Caco-2 (cell line): Measurements from ENCODE around the gene OR11A1. TPM values are rescaled to one million over a fixed set of nuclear protein-coding genes. Genes with fewer than 3 reads are reported as not detected.

Experiments used
- BruUV-seq: library from RNA; stranded (reverse); fragments of 400-500 nt; replicated peaks from 2 replicates; lab custom pipeline; 2021; lab: Mats Ljungman, UMichigan
- CTCF ChIA-PET: fragments of 300-600 bp; sonication (Branson Sonifier 250); formaldehyde crosslinking; loops from one replicate; lab custom pipeline; 2022; ENCODE audit warnings: antibody characterized with exemption; lab: Charles Lee
- POLR2A ChIA-PET: fragments of 300-600 bp; sonication (Branson Sonifier 250); formaldehyde crosslinking; loops from one replicate; lab custom pipeline; 2022; ENCODE audit warnings: antibody characterized with exemption; lab: Charles Lee
- DNase-seq, 2 experiments: peaks; one replicate each; pipeline versions ENCODE4 v3.0.0 to v3.0.0-alpha.2; 2020 to 2022
- H3K27me3 ChIP-seq: replicated peaks from 2 replicates; pipeline ENCODE4 v1.6.0; 2011; ENCODE audit warnings: low read length; ENCODE audit not compliant: control insufficient read depth, insufficient read depth
- H3K36me3 ChIP-seq: 2 replicates; pipeline ENCODE4 v1.5.1; 2011; ENCODE audit warnings: low read length; ENCODE audit not compliant: control insufficient read depth, insufficient read depth
- H3K4me1 ChIP-seq: fragments of 250-450 bp; sonication (Bioruptor Pico); 2 replicates; pipeline ENCODE4 v1.5.1; 2020; ENCODE audit warnings: mild to moderate bottlenecking
- H3K4me3 ChIP-seq: 2 replicates; pipeline ENCODE4 v1.5.1; 2011; ENCODE audit warnings: low read depth, mild to moderate bottlenecking, control low read depth, low read length
- H3K9me3 ChIP-seq: fragments of 250-450 bp; sonication (Bioruptor Pico); 2 replicates; pipeline ENCODE4 v1.5.1; 2020; ENCODE audit warnings: mild to moderate bottlenecking, moderate library complexity
- H3K27ac Mint-ChIP-seq: one replicate; pipeline ENCODE4 v1.8.0; 2022; ENCODE audit warnings: mixed read lengths; ENCODE audit not compliant: unreplicated experiment
- H3K27me3 Mint-ChIP-seq: one replicate; pipeline ENCODE4 v1.8.0; 2022; ENCODE audit warnings: mixed read lengths; ENCODE audit not compliant: insufficient read depth, unreplicated experiment
- H3K36me3 Mint-ChIP-seq: one replicate; pipeline ENCODE4 v1.8.0; 2022; ENCODE audit warnings: mild to moderate bottlenecking, mixed read lengths; ENCODE audit not compliant: insufficient read depth, unreplicated experiment
- H3K4me1 Mint-ChIP-seq: one replicate; pipeline ENCODE4 v1.8.0; 2022; ENCODE audit warnings: low read depth, mixed read lengths; ENCODE audit not compliant: unreplicated experiment
- H3K4me3 Mint-ChIP-seq: one replicate; pipeline ENCODE4 v1.8.0; 2022; ENCODE audit warnings: mild to moderate bottlenecking, moderate library complexity, mixed read lengths; ENCODE audit not compliant: unreplicated experiment
- H3K9me3 Mint-ChIP-seq: one replicate; pipeline ENCODE4 v1.8.0; 2022; ENCODE audit warnings: mixed read lengths; ENCODE audit not compliant: unreplicated experiment
- intact Hi-C: fragments of 100-400 bp; cut with micrococcal nuclease; formaldehyde crosslinking; loops from one replicate; pipeline ENCODE4 v1.10.0; 2022; ENCODE audit not compliant: unreplicated experiment
- total RNA-seq: library from RNA; stranded (reverse); gene quantifications from 2 replicates; pipeline ENCODE4 v1.2.3, GENCODE V29; 2022
- TF ChIP-seq, protein P1 (sequence below), 2 experiments: fragments of 200-600 bp in 1 of 2; IDR thresholded peaks; 1 replicate in 1 of 2; 2 replicates in 1 of 2; pipeline versions ENCODE4 v1.5.1 to v1.8.0; 2011 to 2022; ENCODE audit warnings: antibody characterized with exemption in 1 of 2, control low read depth in 1 of 2, inconsistent platforms in 1 of 2, low read depth in 1 of 2, low read length in 1 of 2, mild to moderate bottlenecking in 1 of 2, moderate library complexity in 1 of 2; ENCODE audit not compliant: insufficient read depth in 1 of 2, severe bottlenecking in 1 of 2, unreplicated experiment in 1 of 2

Gene OR11A1
- total RNA-seq, 1 experiment from 2014 or later = not detected

DNA sequence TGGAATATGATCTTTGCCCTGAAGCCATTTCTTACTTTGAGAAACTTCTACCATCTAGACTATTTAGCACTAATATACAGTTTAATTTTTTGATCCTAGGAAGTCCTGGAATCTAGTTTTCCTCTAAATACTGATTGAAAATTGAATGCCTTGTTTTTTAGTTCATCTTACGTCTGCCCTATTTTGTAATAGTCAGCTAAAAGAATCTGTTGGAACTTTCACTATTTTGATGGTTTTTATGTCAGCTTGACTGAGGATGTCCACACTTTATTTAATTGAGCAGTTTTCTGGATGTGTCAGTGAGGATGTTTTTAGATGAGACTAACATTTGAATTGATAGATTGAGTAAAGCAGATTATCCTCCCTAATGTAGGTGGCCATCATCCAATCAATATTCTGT lies 53.1 kb downstream of the OR11A1 start:
- H3K4me1 ChIP-seq = no peaks in the 10 kb centered on the region
- intact Hi-C loops = no loop called here
- H3K36me3 ChIP-seq = no peaks in the 10 kb centered on the region
- no peak overlapping the region for H3K4me3 ChIP-seq
- H3K27me3 ChIP-seq = no peaks in the 10 kb centered on the region
- CTCF ChIA-PET = no interaction called here
- no peak for DNase-seq
- H3K9me3 ChIP-seq = no peaks in the 10 kb centered on the region
- Mint-ChIP-seq H3K9me3 (no peaks in the 10 kb centered on the region), H3K27me3 (peaks cover 16% of the 10 kb centered on the region), H3K4me3 (no peak overlapping the region), H3K36me3 (no peaks in the 10 kb centered on the region), H3K4me1 (no peaks in the 10 kb centered on the region), H3K27ac (no peak overlapping the region)
- POLR2A ChIA-PET = no interaction called here
- TF ChIP-seq, protein P1, sequence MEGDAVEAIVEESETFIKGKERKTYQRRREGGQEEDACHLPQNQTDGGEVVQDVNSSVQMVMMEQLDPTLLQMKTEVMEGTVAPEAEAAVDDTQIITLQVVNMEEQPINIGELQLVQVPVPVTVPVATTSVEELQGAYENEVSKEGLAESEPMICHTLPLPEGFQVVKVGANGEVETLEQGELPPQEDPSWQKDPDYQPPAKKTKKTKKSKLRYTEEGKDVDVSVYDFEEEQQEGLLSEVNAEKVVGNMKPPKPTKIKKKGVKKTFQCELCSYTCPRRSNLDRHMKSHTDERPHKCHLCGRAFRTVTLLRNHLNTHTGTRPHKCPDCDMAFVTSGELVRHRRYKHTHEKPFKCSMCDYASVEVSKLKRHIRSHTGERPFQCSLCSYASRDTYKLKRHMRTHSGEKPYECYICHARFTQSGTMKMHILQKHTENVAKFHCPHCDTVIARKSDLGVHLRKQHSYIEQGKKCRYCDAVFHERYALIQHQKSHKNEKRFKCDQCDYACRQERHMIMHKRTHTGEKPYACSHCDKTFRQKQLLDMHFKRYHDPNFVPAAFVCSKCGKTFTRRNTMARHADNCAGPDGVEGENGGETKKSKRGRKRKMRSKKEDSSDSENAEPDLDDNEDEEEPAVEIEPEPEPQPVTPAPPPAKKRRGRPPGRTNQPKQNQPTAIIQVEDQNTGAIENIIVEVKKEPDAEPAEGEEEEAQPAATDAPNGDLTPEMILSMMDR (IDR thresholded peaks at IDR 0.05; ENCODE audit: insufficient read depth in 1 of 2, low read depth in 1 of 2, low read length in 1 of 2, severe bottlenecking in 1 of 2, unreplicated experiment in 1 of 2) = no peak
- no TSS peak for BruUV-seq

DNA sequence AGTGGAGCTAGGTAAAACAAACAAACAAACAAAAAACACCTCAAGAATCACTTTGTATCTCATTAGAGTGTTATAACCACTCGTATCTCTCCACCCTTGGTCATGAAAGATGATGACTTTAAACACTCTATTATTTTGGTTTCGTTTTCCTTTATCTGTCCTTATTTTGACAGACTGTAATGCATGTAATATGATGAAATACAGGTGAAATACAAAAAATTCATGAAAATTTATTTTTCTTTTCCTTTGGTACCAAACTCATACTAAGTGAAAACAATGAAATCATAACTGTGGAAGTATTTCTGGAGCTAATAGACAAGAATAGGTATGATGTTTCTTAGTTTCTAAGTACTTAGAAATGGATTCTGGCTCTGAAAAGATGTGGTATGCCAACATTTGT lies 57.3 kb downstream of the OR11A1 start:
- Histone ChIP-seq H3K36me3 (no peaks in the 10 kb centered on the region), H3K4me1 (no peaks in the 10 kb centered on the region), H3K9me3 (no peaks in the 10 kb centered on the region), H3K27me3 (no peaks in the 10 kb centered on the region), H3K4me3 (no peak overlapping the region)
- no peak overlapping the region for H3K27ac Mint-ChIP-seq
- TF ChIP-seq, protein P1 (IDR thresholded peaks at IDR 0.05; ENCODE audit: insufficient read depth in 1 of 2, low read depth in 1 of 2, low read length in 1 of 2, severe bottlenecking in 1 of 2, unreplicated experiment in 1 of 2) = no peak
- no peak overlapping the region for H3K4me3 Mint-ChIP-seq
- H3K4me1 Mint-ChIP-seq = no peaks in the 10 kb centered on the region
- CTCF ChIA-PET = no interaction called here
- POLR2A ChIA-PET = no interaction called here
- intact Hi-C loops = no loop called here
- DNase-seq = no peak
- H3K9me3 Mint-ChIP-seq = no peaks in the 10 kb centered on the region
- H3K27me3 Mint-ChIP-seq = peaks cover 19% of the 10 kb centered on the region
- BruUV-seq = no TSS peak
- H3K36me3 Mint-ChIP-seq = no peaks in the 10 kb centered on the region

DNA sequence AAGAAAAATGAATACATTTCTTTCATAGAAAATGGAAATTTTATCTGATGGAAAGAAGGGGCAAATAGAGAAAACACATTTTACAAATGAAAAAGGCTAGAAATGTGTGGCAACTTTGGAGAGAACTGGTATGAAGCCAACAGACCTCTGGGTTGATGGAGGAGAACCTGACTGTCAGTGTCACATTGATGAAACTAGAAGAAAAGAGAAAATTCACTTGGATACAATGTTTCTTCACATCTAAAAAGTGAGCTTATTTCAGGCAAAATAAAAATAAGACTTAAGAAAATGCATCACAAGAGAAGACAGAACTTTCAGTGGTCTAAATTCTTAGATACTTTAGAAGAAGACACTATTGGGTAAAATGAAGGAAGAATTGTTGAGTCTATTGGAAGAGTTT lies 61.5 kb downstream of the OR11A1 start, which contains the start of gene OR12D2:
Gene OR12D2 (plus strand): TSS at position 301 of the 400 bp plus-strand sequence. CDS start 1,069 bp downstream, outside the sequence.
- POLR2A ChIA-PET = no interaction called here
- H3K9me3 ChIP-seq = no peaks in the 10 kb centered on the region
- no peaks in the 10 kb centered on the region for H3K4me1 ChIP-seq
- CTCF ChIA-PET = no interaction called here
- H3K4me1 Mint-ChIP-seq = no peaks in the 10 kb centered on the region
- no peaks in the 10 kb centered on the region for H3K27me3 ChIP-seq
- no peaks in the 10 kb centered on the region for H3K9me3 Mint-ChIP-seq
- H3K36me3 Mint-ChIP-seq = no peaks in the 10 kb centered on the region
- no peaks in the 10 kb centered on the region for H3K36me3 ChIP-seq
- H3K4me3 Mint-ChIP-seq = no peak within 1 kb of the TSS
- intact Hi-C loops = no loop called here
- BruUV-seq = no TSS peak
- no peak within 1 kb of the TSS for H3K4me3 ChIP-seq
- H3K27ac Mint-ChIP-seq = no peak within 1 kb of the TSS
- H3K27me3 Mint-ChIP-seq = peaks cover 17% of the 10 kb centered on the region
- DNase-seq = no peak
- TF ChIP-seq, protein P1 (IDR thresholded peaks at IDR 0.05; ENCODE audit: insufficient read depth in 1 of 2, low read depth in 1 of 2, low read length in 1 of 2, severe bottlenecking in 1 of 2, unreplicated experiment in 1 of 2) = no peak
